Measurements from ENCODE around the gene NPLOC4. TPM values are rescaled to one million over a fixed set of nuclear protein-coding genes. Genes with fewer than 3 reads are reported as not detected.
A peak's percentile ranks its signal among the peaks of the same experiment; 100 is the strongest.

The NPLOC4 gene
- total and polyA plus RNA-seq, 2 of the 13 experiments (the other 11 are each of a cell fraction or from before 2014, with no cell fraction given): 57.0 to 97.0 TPM

DNA sequence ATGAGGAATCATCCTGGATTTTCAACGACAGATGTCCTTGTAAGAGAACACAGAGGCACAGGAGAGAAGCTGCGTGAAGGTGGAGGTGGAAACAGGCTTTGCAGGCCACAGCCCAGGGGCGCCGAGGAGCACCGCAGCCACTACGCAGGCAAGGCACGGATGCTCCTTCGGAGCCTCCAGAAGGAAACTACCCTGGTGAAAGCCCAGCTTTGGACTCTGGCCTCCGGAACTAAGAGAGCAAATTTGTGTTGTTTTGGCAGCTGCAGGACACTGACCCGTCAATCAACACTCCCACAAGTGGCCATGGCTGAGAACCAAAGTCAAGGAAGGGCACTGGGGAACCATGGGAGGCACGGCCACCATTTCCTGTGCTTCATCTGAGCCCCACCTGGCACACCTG, 43.2 kb upstream of the NPLOC4 start (continued):
- TF ChIP-seq GZF1 (CRISPR knock-in tag; IDR thresholded peaks at IDR 0.05): no peak
- TF ChIP-seq NFYB (CRISPR knock-in tag; IDR thresholded peaks at IDR 0.05): no peak
- TF ChIP-seq ZNF644 (CRISPR knock-in tag; IDR thresholded peaks at IDR 0.05; ENCODE audit: low read depth): no peak
- TF ChIP-seq ZNF121 (CRISPR knock-in tag; IDR thresholded peaks at IDR 0.05): no peak
- TF ChIP-seq, protein P1, sequence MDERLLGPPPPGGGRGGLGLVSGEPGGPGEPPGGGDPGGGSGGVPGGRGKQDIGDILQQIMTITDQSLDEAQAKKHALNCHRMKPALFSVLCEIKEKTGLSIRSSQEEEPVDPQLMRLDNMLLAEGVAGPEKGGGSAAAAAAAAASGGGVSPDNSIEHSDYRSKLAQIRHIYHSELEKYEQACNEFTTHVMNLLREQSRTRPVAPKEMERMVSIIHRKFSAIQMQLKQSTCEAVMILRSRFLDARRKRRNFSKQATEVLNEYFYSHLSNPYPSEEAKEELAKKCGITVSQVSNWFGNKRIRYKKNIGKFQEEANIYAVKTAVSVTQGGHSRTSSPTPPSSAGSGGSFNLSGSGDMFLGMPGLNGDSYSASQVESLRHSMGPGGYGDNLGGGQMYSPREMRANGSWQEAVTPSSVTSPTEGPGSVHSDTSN (CRISPR knock-in tag; IDR thresholded peaks at IDR 0.05): peak; percentile 80
- TF ChIP-seq ZNF441 (CRISPR knock-in tag; IDR thresholded peaks at IDR 0.05; ENCODE audit: borderline replicate concordance): no peak
- TF ChIP-seq SALL2 (CRISPR knock-in tag; IDR thresholded peaks at IDR 0.05): no peak
- no peak for TF ChIP-seq SP2 (CRISPR knock-in tag; IDR thresholded peaks at IDR 0.05)
- TF ChIP-seq, protein P2, sequence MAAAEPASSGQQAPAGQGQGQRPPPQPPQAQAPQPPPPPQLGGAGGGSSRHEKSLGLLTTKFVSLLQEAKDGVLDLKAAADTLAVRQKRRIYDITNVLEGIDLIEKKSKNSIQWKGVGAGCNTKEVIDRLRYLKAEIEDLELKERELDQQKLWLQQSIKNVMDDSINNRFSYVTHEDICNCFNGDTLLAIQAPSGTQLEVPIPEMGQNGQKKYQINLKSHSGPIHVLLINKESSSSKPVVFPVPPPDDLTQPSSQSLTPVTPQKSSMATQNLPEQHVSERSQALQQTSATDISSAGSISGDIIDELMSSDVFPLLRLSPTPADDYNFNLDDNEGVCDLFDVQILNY (CRISPR knock-in tag; conservative IDR thresholded peaks at IDR 0.05): no peak
- TF ChIP-seq HOXA3 (CRISPR knock-in tag; IDR thresholded peaks at IDR 0.05): peak; percentile 36; the same call in 1 of the 2 replicates
- no peak for TF ChIP-seq ZNF224 (CRISPR knock-in tag; IDR thresholded peaks at IDR 0.05)
- TF ChIP-seq, protein P3, sequence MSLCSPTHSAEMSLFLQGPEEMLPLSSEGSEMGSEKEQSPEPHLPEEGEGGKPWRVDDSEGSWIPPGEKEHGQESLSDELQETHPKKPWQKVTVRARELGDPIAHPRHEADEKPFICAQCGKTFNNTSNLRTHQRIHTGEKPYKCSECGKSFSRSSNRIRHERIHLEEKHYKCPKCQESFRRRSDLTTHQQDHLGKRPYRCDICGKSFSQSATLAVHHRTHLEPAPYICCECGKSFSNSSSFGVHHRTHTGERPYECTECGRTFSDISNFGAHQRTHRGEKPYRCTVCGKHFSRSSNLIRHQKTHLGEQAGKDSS (CRISPR knock-in tag; IDR thresholded peaks at IDR 0.05; ENCODE audit: borderline replicate concordance, low read depth): no peak
- 0 out of 4 replicates have a peak, but pooled peaks of 1 of the 2 experiments have one; percentile 22 for TF ChIP-seq POLR2A (IDR thresholded peaks at IDR 0.05; ENCODE audit: insufficient read depth in 1 of 2, low read depth in 2 of 2, low read length in 2 of 2)
- no peak for TF ChIP-seq HNRNPUL1 (IDR thresholded peaks at IDR 0.05; ENCODE audit: low read depth, low read length)
- no peak for TF ChIP-seq RFXANK (CRISPR knock-in tag; IDR thresholded peaks at IDR 0.05)
- no peak for TF ChIP-seq SMAD3 (CRISPR knock-in tag; IDR thresholded peaks at IDR 0.05)
- TF ChIP-seq, protein P4, sequence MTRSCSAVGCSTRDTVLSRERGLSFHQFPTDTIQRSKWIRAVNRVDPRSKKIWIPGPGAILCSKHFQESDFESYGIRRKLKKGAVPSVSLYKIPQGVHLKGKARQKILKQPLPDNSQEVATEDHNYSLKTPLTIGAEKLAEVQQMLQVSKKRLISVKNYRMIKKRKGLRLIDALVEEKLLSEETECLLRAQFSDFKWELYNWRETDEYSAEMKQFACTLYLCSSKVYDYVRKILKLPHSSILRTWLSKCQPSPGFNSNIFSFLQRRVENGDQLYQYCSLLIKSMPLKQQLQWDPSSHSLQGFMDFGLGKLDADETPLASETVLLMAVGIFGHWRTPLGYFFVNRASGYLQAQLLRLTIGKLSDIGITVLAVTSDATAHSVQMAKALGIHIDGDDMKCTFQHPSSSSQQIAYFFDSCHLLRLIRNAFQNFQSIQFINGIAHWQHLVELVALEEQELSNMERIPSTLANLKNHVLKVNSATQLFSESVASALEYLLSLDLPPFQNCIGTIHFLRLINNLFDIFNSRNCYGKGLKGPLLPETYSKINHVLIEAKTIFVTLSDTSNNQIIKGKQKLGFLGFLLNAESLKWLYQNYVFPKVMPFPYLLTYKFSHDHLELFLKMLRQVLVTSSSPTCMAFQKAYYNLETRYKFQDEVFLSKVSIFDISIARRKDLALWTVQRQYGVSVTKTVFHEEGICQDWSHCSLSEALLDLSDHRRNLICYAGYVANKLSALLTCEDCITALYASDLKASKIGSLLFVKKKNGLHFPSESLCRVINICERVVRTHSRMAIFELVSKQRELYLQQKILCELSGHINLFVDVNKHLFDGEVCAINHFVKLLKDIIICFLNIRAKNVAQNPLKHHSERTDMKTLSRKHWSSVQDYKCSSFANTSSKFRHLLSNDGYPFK (CRISPR knock-in tag; IDR thresholded peaks at IDR 0.05; ENCODE audit: borderline replicate concordance): no peak
- no peak for TF ChIP-seq FOXP1 (IDR thresholded peaks at IDR 0.05)
- 0 out of 2 replicates have a peak, but pooled peaks have one; percentile 33 for TF ChIP-seq FOXP1 (CRISPR knock-in tag; IDR thresholded peaks at IDR 0.05)
- TF ChIP-seq, protein P5, sequence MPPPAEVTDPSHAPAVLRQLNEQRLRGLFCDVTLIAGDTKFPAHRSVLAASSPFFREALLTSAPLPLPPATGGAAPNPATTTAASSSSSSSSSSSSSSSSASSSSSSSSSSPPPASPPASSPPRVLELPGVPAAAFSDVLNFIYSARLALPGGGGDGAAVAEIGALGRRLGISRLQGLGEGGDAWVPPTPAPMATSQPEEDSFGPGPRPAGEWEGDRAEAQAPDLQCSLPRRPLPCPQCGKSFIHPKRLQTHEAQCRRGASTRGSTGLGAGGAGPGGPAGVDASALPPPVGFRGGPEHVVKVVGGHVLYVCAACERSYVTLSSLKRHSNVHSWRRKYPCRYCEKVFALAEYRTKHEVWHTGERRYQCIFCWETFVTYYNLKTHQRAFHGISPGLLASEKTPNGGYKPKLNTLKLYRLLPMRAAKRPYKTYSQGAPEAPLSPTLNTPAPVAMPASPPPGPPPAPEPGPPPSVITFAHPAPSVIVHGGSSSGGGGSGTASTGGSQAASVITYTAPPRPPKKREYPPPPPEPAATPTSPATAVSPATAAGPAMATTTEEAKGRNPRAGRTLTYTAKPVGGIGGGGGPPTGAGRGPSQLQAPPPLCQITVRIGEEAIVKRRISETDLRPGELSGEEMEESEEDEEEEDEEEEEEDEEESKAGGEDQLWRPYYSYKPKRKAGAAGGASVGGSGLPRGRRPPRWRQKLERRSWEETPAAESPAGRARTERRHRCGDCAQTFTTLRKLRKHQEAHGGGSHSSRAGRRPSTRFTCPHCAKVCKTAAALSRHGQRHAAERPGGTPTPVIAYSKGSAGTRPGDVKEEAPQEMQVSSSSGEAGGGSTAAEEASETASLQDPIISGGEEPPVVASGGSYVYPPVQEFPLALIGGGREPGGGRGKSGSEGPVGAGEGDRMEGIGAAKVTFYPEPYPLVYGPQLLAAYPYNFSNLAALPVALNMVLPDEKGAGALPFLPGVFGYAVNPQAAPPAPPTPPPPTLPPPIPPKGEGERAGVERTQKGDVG (CRISPR knock-in tag; IDR thresholded peaks at IDR 0.05; ENCODE audit: borderline replicate concordance): peak; percentile 70; the same call in 1 of the 2 replicates
- no peak for TF ChIP-seq SNAPC2 (CRISPR knock-in tag; IDR thresholded peaks at IDR 0.05)
- no peak for TF ChIP-seq AGO1 (IDR thresholded peaks at IDR 0.05; ENCODE audit: low read depth, low read length, poor library complexity, severe bottlenecking)
- TF ChIP-seq SRSF1 (optimal IDR thresholded peaks at IDR 0.05; ENCODE audit: low read depth, low read length): no peak
- TF ChIP-seq ZNF235 (CRISPR knock-in tag; IDR thresholded peaks at IDR 0.05; ENCODE audit: borderline replicate concordance): no peak
- TF ChIP-seq RFX5 (IDR thresholded peaks at IDR 0.05; ENCODE audit: low read depth, low read length): no peak

Measured in HepG2 (cell line).